Embryonic facial prominence (tissue), 1 donor: ENCODE measurements around the gene PLA1A.
"Not testable (repeated sequence)": the region's sequence is repeated elsewhere in the genome, so short reads cannot be mapped to it uniquely, and the experiment has no call there.

Experiments
- DNase-seq: peaks from one replicate; pipeline ENCODE4 v3.0.0-alpha.2; 2016; ENCODE audit errors: extremely low spot score

The PLA1A gene

GRCh38 chr3:119579366-119580066 lies 18.2 kb upstream of the PLA1A start, which contains the start of gene ADPRH:
TSS of gene ADPRH (plus strand) at chr3:119579492. CDS start at chr3:119582170, 2,678 bp downstream.
- peak; percentile 40 for DNase-seq

- peak; percentile 25 for DNase-seq
Measured at GRCh38 chr3:119580067-119580760, 17.5 kb upstream of the PLA1A start.

- no peak for DNase-seq
Measured at GRCh38 chr3:119582178-119582577, 15.5 kb upstream of the PLA1A start.

- DNase-seq = no peak
Measured at GRCh38 chr3:119585208-119585607, 12.5 kb upstream of the PLA1A start.

- DNase-seq = no peak
Measured at GRCh38 chr3:119585856-119586570, 11.7 kb upstream of the PLA1A start.

- DNase-seq = no peak
Measured at GRCh38 chr3:119586733-119587172, 10.9 kb upstream of the PLA1A start.

- DNase-seq = no peak
Measured at GRCh38 chr3:119588112-119588511, 9.6 kb upstream of the PLA1A start.

- DNase-seq = no peak
Measured at GRCh38 chr3:119589102-119589773, 8.4 kb upstream of the PLA1A start.

GRCh38 chr3:119590706-119591105 lies 7.0 kb upstream of the PLA1A start:
- no peak for DNase-seq

GRCh38 chr3:119592861-119593260 lies 4.8 kb upstream of the PLA1A start:
- no peak for DNase-seq

GRCh38 chr3:119594066-119594465 lies 3.6 kb upstream of the PLA1A start:
- DNase-seq = no peak

GRCh38 chr3:119594929-119595328 lies 2.8 kb upstream of the PLA1A start:
- DNase-seq = not testable (repeated sequence)

- DNase-seq = no peak
Measured at GRCh38 chr3:119595639-119596334, 1.9 kb upstream of the PLA1A start.

GRCh38 chr3:119596398-119596797 lies 1.3 kb upstream of the PLA1A start:
- no peak for DNase-seq

- no peak for DNase-seq
Measured at GRCh38 chr3:119598410-119599098, 869 bp downstream of the PLA1A start.

GRCh38 chr3:119599558-119600174 lies 2.0 kb downstream of the PLA1A start:
- no peak for DNase-seq

- DNase-seq = no peak
Measured at GRCh38 chr3:119600732-119601131, 3.0 kb downstream of the PLA1A start.

GRCh38 chr3:119601154-119601553 lies 3.5 kb downstream of the PLA1A start:
- DNase-seq = no peak

GRCh38 chr3:119602676-119603075 lies 5.0 kb downstream of the PLA1A start:
- DNase-seq = no peak

- DNase-seq = no peak
Measured at GRCh38 chr3:119604878-119605277, 7.2 kb downstream of the PLA1A start.
